ENCODE results near the gene LIF.

DNA sequence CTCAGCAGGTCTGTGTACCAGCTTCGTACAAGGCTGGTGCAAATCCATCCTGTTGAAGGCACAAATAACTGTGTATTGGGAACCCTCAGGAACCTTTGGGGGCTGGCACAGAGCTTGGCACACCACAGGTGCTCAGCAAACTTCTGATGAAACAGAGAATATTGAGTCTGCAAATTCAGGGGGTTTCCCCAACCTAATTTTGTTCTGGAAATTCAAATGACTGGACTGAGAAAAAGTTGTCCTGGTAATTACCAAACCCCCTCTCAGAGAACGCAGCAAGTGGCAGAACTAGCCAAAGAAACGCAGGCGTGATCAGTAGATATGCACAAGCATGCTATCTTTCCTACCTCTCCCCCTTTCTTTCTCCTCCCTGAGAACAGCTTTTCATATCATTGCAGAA lies 47.6 kb downstream of the LIF start:
- TF ChIP-seq, protein P1, sequence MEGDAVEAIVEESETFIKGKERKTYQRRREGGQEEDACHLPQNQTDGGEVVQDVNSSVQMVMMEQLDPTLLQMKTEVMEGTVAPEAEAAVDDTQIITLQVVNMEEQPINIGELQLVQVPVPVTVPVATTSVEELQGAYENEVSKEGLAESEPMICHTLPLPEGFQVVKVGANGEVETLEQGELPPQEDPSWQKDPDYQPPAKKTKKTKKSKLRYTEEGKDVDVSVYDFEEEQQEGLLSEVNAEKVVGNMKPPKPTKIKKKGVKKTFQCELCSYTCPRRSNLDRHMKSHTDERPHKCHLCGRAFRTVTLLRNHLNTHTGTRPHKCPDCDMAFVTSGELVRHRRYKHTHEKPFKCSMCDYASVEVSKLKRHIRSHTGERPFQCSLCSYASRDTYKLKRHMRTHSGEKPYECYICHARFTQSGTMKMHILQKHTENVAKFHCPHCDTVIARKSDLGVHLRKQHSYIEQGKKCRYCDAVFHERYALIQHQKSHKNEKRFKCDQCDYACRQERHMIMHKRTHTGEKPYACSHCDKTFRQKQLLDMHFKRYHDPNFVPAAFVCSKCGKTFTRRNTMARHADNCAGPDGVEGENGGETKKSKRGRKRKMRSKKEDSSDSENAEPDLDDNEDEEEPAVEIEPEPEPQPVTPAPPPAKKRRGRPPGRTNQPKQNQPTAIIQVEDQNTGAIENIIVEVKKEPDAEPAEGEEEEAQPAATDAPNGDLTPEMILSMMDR (IDR thresholded peaks at IDR 0.05) = no peak
- TF ChIP-seq POLR2AphosphoS5 (IDR thresholded peaks at IDR 0.05; ENCODE audit: low read depth, low read length) (no peak), TCF7L2 (IDR thresholded peaks at IDR 0.05; ENCODE audit: low read depth, low read length) (no peak), REST (IDR thresholded peaks at IDR 0.05; ENCODE audit: insufficient read depth in 1 of 2, low read depth in 2 of 2, low read length in 1 of 2) (no peak)

Data from Panc1 (cell line).